ENCODE data around the gene CFAP99. TPM values are rescaled to one million over a fixed set of nuclear protein-coding genes. Genes with fewer than 3 reads are reported as not detected.
A peak's percentile ranks its signal among the peaks of the same experiment; 100 is the strongest.

Gene CFAP99
- total RNA-seq, 2 donors from 2014 or later: not detected

- intact Hi-C loops (cut with DNase I): no loop called here
- DNase-seq (no peak), ATAC-seq (no peak)
These were observed 10.3 kb upstream of the CFAP99 start for GRCh38 chr4:2408401-2408958.

- no peak for DNase-seq
- intact Hi-C loops (cut with DNase I): no loop called here
These were observed 9.8 kb upstream of the CFAP99 start for GRCh38 chr4:2408976-2409375.

GRCh38 chr4:2409381-2409783 is 9.4 kb upstream of the CFAP99 start:
- ATAC-seq (no peak), DNase-seq (no peak)

More at GRCh38 chr4:2408976-2409375, 9.8 kb upstream of the CFAP99 start:
- ATAC-seq: no peak

GRCh38 chr4:2411786-2412510 is 6.8 kb upstream of the CFAP99 start:
- DNase-seq (no peak), ATAC-seq (no peak)
- intact Hi-C loops (cut with DNase I): loop anchor here (10.0 kb wide), 2 partner anchors 147 to 167 kb away; partner anchors contain the start of genes HAUS3 (in 1 of the 2), MXD4 (in 1 of the 2) and POLN (in 1 of the 2)

More at GRCh38 chr4:2409381-2409783, 9.4 kb upstream of the CFAP99 start:
- intact Hi-C loops (cut with DNase I): no loop called here

- intact Hi-C loops (cut with DNase I): loop anchor here (10.0 kb wide), 2 partner anchors 148 to 168 kb away; partner anchors contain the start of genes HAUS3 (in 1 of the 2), MXD4 (in 1 of the 2) and POLN (in 1 of the 2)
- ATAC-seq: peak in 1 of 2 donors; percentile 2
- no peak for DNase-seq
These were observed 6.2 kb upstream of the CFAP99 start for GRCh38 chr4:2412534-2412884.

- intact Hi-C loops (cut with DNase I): loop anchor here (10.0 kb wide), 2 partner anchors 148 to 168 kb away; partner anchors contain the start of genes HAUS3 (in 1 of the 2), MXD4 (in 1 of the 2) and POLN (in 1 of the 2)
- DNase-seq (peak; percentile 89), ATAC-seq (peak; percentile 91 to 96)
These were observed 5.7 kb upstream of the CFAP99 start for GRCh38 chr4:2412885-2413716.

- DNase-seq (no peak), ATAC-seq (no peak)
- intact Hi-C loops (cut with DNase I): loop anchor here (10.0 kb wide), 2 partner anchors 149 to 169 kb away; partner anchors contain the start of genes HAUS3 (in 1 of the 2), MXD4 (in 1 of the 2) and POLN (in 1 of the 2)
These were observed 4.7 kb upstream of the CFAP99 start for GRCh38 chr4:2413821-2414610.

GRCh38 chr4:2415213-2415612 is 3.5 kb upstream of the CFAP99 start:
- intact Hi-C loops (cut with DNase I): loop anchor here (10.0 kb wide), 2 partner anchors 150 to 170 kb away; partner anchors contain the start of genes HAUS3 (in 1 of the 2), MXD4 (in 1 of the 2) and POLN (in 1 of the 2)
- ATAC-seq (no peak), DNase-seq (no peak)

GRCh38 chr4:2415881-2416563 is 2.7 kb upstream of the CFAP99 start:
- ATAC-seq (no peak), DNase-seq (no peak)
- intact Hi-C loops (cut with DNase I): loop anchor here (10.0 kb wide), 2 partner anchors 151 to 171 kb away; partner anchors contain the start of genes HAUS3 (in 1 of the 2), MXD4 (in 1 of the 2) and POLN (in 1 of the 2)

GRCh38 chr4:2416564-2417225 is 2.1 kb upstream of the CFAP99 start:
- ATAC-seq: no peak
- intact Hi-C loops (cut with DNase I): loop anchor here (10.0 kb wide), 2 partner anchors 152 to 172 kb away; partner anchors contain the start of genes HAUS3 (in 1 of the 2), MXD4 (in 1 of the 2) and POLN (in 1 of the 2)
- peak; percentile 42 for DNase-seq

- intact Hi-C loops (cut with DNase I): loop anchor here (10.0 kb wide), 2 partner anchors 152 to 172 kb away; partner anchors contain the start of genes HAUS3 (in 1 of the 2), MXD4 (in 1 of the 2) and POLN (in 1 of the 2)
- ATAC-seq: no peak
- DNase-seq: no peak
These were observed 1.5 kb upstream of the CFAP99 start for GRCh38 chr4:2417226-2417764.

- DNase-seq: no peak
- ATAC-seq: peak in 1 of 2 donors; percentile 0
- intact Hi-C loops (cut with DNase I): loop anchor here (10.0 kb wide), 2 partner anchors 153 to 173 kb away; partner anchors contain the start of genes HAUS3 (in 1 of the 2), MXD4 (in 1 of the 2) and POLN (in 1 of the 2)
These were observed 748 bp upstream of the CFAP99 start, which contains the start of gene ZFYVE28 for GRCh38 chr4:2417765-2418649. Gene ZFYVE28 (minus strand): TSS chr4:2418645. CDS start chr4:2418323, 322 bp downstream.

GRCh38 chr4:2419814-2420213 is 1.1 kb downstream of the CFAP99 start:
- no peak for ATAC-seq
- DNase-seq: no peak
- intact Hi-C loops (cut with DNase I): loop anchor here (10.0 kb wide), 2 partner anchors 155 to 175 kb away; partner anchors contain the start of genes HAUS3 (in 1 of the 2), MXD4 (in 1 of the 2) and POLN (in 1 of the 2)

GRCh38 chr4:2421928-2422327 is 3.2 kb downstream of the CFAP99 start:
- intact Hi-C loops (cut with DNase I): no loop called here
- ATAC-seq (no peak), DNase-seq (no peak)

- DNase-seq: no peak
- intact Hi-C loops (cut with DNase I): no loop called here
- ATAC-seq: no peak
These were observed 4.3 kb downstream of the CFAP99 start for GRCh38 chr4:2423066-2423465.

All from left cardiac atrium (tissue), 4 donors.